ENCODE measurements around the gene FAU. TPM values are rescaled to one million over a fixed set of nuclear protein-coding genes. Genes with fewer than 3 reads are reported as not detected.

The FAU gene
- total and polyA plus RNA-seq, 9 of the 15 experiments (the other 6 are each of a cell fraction or from before 2014, with no cell fraction given): 433 to 1,827 (median 942) TPM

DNA sequence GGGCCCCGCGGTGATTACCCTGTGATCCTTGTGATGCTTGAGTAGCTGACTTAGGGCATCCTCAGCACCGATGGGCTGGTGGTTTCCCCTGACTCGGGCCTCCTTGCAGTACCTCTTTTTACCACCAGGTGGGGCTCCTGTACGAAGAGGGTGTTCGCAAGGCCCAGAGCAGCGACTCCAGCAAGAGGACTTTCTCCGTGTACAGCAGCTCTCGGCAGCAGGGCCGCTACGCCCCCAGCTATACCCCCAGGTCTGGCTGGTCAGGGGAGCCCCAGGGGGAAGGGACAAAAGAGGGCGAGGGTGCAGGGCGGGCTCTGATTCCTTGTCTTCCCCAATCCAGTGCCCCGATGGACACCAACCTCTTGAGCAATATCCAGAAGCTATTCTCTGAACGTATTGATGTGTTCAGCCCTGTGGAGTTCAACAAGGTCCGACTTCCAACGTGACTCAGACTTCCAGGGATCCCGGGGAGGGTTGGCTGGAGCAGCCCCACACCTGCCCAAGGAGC, 11.5 kb downstream of the FAU start (continued):
- TF ChIP-seq, protein P1, sequence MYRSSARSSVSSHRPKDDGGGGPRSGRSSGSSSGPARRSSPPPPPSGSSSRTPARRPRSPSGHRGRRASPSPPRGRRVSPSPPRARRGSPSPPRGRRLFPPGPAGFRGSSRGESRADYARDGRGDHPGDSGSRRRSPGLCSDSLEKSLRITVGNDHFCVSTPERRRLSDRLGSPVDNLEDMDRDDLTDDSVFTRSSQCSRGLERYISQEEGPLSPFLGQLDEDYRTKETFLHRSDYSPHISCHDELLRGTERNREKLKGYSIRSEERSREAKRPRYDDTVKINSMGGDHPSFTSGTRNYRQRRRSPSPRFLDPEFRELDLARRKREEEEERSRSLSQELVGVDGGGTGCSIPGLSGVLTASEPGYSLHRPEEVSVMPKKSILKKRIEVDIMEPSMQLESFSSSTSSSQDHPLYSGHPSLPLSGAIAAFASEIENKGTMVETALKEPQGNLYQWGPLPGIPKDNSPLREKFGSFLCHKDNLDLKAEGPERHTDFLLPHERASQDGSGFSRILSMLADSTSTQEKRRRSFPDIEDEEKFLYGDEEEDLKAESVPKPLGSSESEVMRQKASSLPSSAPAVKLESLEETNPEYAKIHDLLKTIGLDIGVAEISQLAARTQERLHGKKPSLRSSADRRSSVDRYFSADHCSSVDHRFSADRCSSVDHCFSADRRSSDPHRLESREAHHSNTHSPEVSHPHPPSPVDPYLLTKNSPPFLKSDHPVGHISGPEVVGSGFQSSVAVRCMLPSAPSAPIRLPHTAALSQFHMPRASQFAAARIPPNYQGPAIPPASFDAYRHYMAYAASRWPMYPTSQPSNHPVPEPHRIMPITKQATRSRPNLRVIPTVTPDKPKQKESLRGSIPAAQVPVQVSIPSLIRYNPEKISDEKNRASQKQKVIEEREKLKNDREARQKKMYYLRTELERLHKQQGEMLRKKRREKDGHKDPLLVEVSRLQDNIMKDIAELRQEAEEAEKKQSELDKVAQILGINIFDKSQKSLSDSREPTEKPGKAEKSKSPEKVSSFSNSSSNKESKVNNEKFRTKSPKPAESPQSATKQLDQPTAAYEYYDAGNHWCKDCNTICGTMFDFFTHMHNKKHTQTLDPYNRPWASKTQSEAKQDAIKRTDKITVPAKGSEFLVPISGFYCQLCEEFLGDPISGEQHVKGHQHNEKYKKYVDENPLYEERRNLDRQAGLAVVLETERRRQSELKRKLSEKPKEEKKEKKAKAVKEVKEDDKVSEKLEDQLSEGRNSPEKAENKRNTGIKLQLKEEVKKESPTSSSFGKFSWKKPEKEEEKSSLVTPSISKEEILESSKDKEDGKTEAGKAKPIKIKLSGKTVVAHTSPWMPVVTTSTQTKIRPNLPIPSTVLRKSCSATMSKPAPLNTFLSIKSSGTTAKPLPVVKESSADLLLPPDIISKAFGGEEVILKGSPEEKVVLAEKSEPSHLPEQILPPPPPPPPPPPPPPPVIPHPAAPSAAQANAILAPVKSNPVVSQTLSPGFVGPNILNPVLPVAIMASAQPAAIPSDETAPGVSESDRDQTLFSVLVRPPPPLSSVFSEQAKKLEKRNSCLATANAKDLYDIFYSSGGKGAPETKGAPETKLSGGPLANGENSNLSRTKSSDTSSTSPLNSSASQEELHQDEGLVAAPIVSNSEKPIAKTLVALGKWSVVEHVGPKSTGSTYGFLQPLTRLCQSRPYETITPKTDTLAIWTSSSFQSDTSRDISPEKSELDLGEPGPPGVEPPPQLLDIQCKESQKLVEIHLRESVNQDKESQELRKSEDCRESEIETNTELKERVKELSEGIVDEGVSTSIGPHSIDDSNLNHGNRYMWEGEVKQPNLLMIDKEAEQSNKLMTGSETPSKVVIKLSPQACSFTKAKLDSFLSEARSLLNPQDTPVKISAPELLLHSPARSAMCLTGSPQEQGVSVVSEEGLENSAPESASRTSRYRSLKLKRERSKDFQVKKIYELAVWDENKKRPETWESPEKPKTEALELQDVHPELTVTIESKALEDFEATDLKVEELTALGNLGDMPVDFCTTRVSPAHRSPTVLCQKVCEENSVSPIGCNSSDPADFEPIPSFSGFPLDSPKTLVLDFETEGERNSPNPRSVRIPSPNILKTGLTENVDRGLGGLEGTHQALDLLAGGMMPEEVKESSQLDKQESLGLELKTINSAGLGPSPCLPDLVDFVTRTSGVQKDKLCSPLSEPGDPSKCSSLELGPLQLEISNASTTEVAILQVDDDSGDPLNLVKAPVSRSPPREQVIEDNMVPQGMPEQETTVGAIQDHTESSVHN (IDR thresholded peaks at IDR 0.05; ENCODE audit: borderline replicate concordance in 1 of 2, low read depth in 1 of 2): no peak
- TF ChIP-seq CTBP1 (IDR thresholded peaks at IDR 0.05; ENCODE audit: borderline replicate concordance): peak; percentile 60
- no peak for TF ChIP-seq FUS (optimal IDR thresholded peaks at IDR 0.05; ENCODE audit: low read depth, low read length)
- TF ChIP-seq SMC3 (conservative IDR thresholded peaks at IDR 0.05; ENCODE audit: insufficient read depth, low read depth, low read length): peak; percentile 73
- TF ChIP-seq, protein P2, sequence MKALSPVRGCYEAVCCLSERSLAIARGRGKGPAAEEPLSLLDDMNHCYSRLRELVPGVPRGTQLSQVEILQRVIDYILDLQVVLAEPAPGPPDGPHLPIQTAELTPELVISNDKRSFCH (CRISPR knock-in tag; IDR thresholded peaks at IDR 0.05): no peak
- TF ChIP-seq, protein P2 (tag; IDR thresholded peaks at IDR 0.05): no peak
- TF ChIP-seq, protein P3, sequence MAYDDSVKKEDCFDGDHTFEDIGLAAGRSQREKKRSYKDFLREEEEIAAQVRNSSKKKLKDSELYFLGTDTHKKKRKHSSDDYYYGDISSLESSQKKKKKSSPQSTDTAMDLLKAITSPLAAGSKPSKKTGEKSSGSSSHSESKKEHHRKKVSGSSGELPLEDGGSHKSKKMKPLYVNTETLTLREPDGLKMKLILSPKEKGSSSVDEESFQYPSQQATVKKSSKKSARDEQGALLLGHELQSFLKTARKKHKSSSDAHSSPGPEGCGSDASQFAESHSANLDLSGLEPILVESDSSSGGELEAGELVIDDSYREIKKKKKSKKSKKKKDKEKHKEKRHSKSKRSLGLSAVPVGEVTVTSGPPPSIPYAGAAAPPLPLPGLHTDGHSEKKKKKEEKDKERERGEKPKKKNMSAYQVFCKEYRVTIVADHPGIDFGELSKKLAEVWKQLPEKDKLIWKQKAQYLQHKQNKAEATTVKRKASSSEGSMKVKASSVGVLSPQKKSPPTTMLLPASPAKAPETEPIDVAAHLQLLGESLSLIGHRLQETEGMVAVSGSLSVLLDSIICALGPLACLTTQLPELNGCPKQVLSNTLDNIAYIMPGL (CRISPR knock-in tag; IDR thresholded peaks at IDR 0.05): 0 out of 2 replicates have a peak, but pooled peaks have one; percentile 19
- 0 out of 2 replicates have a peak, but pooled peaks have one; percentile 56 for TF ChIP-seq FOXK1 (CRISPR knock-in tag; IDR thresholded peaks at IDR 0.05; ENCODE audit: borderline replicate concordance)
- TF ChIP-seq FIP1L1 (IDR thresholded peaks at IDR 0.05; ENCODE audit: low read depth, low read length, poor library complexity, severe bottlenecking): no peak
- TF ChIP-seq, protein P4, sequence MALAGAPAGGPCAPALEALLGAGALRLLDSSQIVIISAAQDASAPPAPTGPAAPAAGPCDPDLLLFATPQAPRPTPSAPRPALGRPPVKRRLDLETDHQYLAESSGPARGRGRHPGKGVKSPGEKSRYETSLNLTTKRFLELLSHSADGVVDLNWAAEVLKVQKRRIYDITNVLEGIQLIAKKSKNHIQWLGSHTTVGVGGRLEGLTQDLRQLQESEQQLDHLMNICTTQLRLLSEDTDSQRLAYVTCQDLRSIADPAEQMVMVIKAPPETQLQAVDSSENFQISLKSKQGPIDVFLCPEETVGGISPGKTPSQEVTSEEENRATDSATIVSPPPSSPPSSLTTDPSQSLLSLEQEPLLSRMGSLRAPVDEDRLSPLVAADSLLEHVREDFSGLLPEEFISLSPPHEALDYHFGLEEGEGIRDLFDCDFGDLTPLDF (CRISPR knock-in tag; IDR thresholded peaks at IDR 0.05): peak; percentile 48; the same call in 1 of the 2 replicates
- TF ChIP-seq EP400 (IDR thresholded peaks at IDR 0.05): no peak
- peak; percentile 70 to 74 for TF ChIP-seq RAD21 (CRISPR knock-in tag; conservative IDR thresholded peaks at IDR 0.05 in 1 of 2, IDR thresholded peaks at IDR 0.05 in 1 of 2)
